HAP-1 (cell line): Measurements from ENCODE around the gene RASAL2.
"Not testable (repeated sequence)": the region's sequence is repeated elsewhere in the genome, so short reads cannot be mapped to it uniquely, and the experiment has no call there.

ENCODE experiments used
- DNase-seq, 2 experiments: peaks; one replicate each; pipeline ENCODE4 v3.0.0-alpha.2; 2016 to 2020; ENCODE audit warnings: low spot score in 2 of 2
- H3K27me3 ChIP-seq: fragments of 250-450 bp; sonication (Bioruptor Pico); 2 replicates; pipeline ENCODE4 v1.5.1; 2020; ENCODE audit warnings: low read depth, mild to moderate bottlenecking, moderate library complexity
- H3K36me3 ChIP-seq: fragments of 250-450 bp; sonication (Bioruptor Pico); replicated peaks from 2 replicates; pipeline ENCODE4 v1.5.1; 2020; ENCODE audit warnings: mild to moderate bottlenecking
- H3K4me1 ChIP-seq: fragments of 250-450 bp; sonication (Bioruptor Pico); 2 replicates; pipeline ENCODE4 v1.5.1; 2020; ENCODE audit warnings: mild to moderate bottlenecking
- H3K4me3 ChIP-seq: fragments of 250-450 bp; sonication (Bioruptor Pico); 2 replicates; pipeline ENCODE4 v1.5.1; 2020; ENCODE audit warnings: mild to moderate bottlenecking, moderate library complexity
- H3K9me3 ChIP-seq: fragments of 250-450 bp; sonication (Bioruptor Pico); 2 replicates; pipeline ENCODE4 v1.5.1; 2020; ENCODE audit warnings: mild to moderate bottlenecking, moderate library complexity
- in situ Hi-C: fragments of 300-500 bp; cut with MboI; formaldehyde crosslinking; loops from 3 replicates; pipeline ENCODE4 v1.14.3; 2020; ENCODE audit warnings: low sequenced_read_pairs, inconsistent platforms, mixed read lengths

The RASAL2 gene

GRCh38 chr1:178500936-178501554 is 407.1 kb downstream of the RASAL2 start:
- no peak for DNase-seq
- H3K4me3 ChIP-seq = no peak overlapping the region
- H3K27me3 ChIP-seq = no peaks in the 10 kb centered on the region
- no peaks in the 10 kb centered on the region for H3K36me3 ChIP-seq
- H3K9me3 ChIP-seq = no peaks in the 10 kb centered on the region
- H3K4me1 ChIP-seq = no peaks in the 10 kb centered on the region
- in situ Hi-C loops = no loop called here

- no peaks in the 10 kb centered on the region for H3K36me3 ChIP-seq
- DNase-seq = peak; percentile 52 to 91
- H3K9me3 ChIP-seq = no peaks in the 10 kb centered on the region
- no peak overlapping the region for H3K4me3 ChIP-seq
- H3K27me3 ChIP-seq = no peaks in the 10 kb centered on the region
- H3K4me1 ChIP-seq = no peaks in the 10 kb centered on the region
- in situ Hi-C loops = no loop called here
Observed at GRCh38 chr1:178501705-178502329, 407.9 kb downstream of the RASAL2 start.

GRCh38 chr1:178502330-178502714 is 408.4 kb downstream of the RASAL2 start:
- in situ Hi-C loops = no loop called here
- H3K4me1 ChIP-seq = no peaks in the 10 kb centered on the region
- DNase-seq = no peak
- no peaks in the 10 kb centered on the region for H3K36me3 ChIP-seq
- no peaks in the 10 kb centered on the region for H3K9me3 ChIP-seq
- no peaks in the 10 kb centered on the region for H3K27me3 ChIP-seq
- H3K4me3 ChIP-seq = no peak overlapping the region

- no peak for DNase-seq
- Histone ChIP-seq H3K4me3 (no peak overlapping the region), H3K4me1 (no peaks in the 10 kb centered on the region), H3K27me3 (no peaks in the 10 kb centered on the region), H3K9me3 (no peaks in the 10 kb centered on the region), H3K36me3 (no peaks in the 10 kb centered on the region)
- in situ Hi-C loops = no loop called here
Observed at GRCh38 chr1:178502856-178503255, 409.0 kb downstream of the RASAL2 start.

GRCh38 chr1:178503316-178503715 is 409.4 kb downstream of the RASAL2 start:
- H3K4me1 ChIP-seq, in situ Hi-C loops, H3K9me3 ChIP-seq, H3K4me3 ChIP-seq, H3K27me3 ChIP-seq, DNase-seq, H3K36me3 ChIP-seq: not testable (repeated sequence)

- Histone ChIP-seq H3K27me3 (no peaks in the 10 kb centered on the region), H3K36me3 (no peaks in the 10 kb centered on the region), H3K9me3 (no peaks in the 10 kb centered on the region), H3K4me1 (no peaks in the 10 kb centered on the region), H3K4me3 (no peak overlapping the region)
- in situ Hi-C loops = no loop called here
- DNase-seq = no peak
Observed at GRCh38 chr1:178503849-178504248, 409.9 kb downstream of the RASAL2 start.

GRCh38 chr1:178504286-178504685 is 410.4 kb downstream of the RASAL2 start:
- no peaks in the 10 kb centered on the region for H3K4me1 ChIP-seq
- no peaks in the 10 kb centered on the region for H3K36me3 ChIP-seq
- in situ Hi-C loops = no loop called here
- H3K4me3 ChIP-seq = no peak overlapping the region
- H3K9me3 ChIP-seq = no peaks in the 10 kb centered on the region
- H3K27me3 ChIP-seq = no peaks in the 10 kb centered on the region
- DNase-seq = no peak

- H3K36me3 ChIP-seq = no peaks in the 10 kb centered on the region
- no peaks in the 10 kb centered on the region for H3K9me3 ChIP-seq
- H3K27me3 ChIP-seq = no peaks in the 10 kb centered on the region
- in situ Hi-C loops = no loop called here
- H3K4me3 ChIP-seq = no peak overlapping the region
- H3K4me1 ChIP-seq = no peaks in the 10 kb centered on the region
- DNase-seq = no peak
Observed at GRCh38 chr1:178506177-178506576, 412.3 kb downstream of the RASAL2 start.

GRCh38 chr1:178506669-178507068 is 412.8 kb downstream of the RASAL2 start:
- Histone ChIP-seq H3K36me3 (no peaks in the 10 kb centered on the region), H3K4me1 (no peaks in the 10 kb centered on the region), H3K4me3 (no peak overlapping the region), H3K27me3 (no peaks in the 10 kb centered on the region), H3K9me3 (no peaks in the 10 kb centered on the region)
- in situ Hi-C loops = no loop called here
- no peak for DNase-seq

- no peaks in the 10 kb centered on the region for H3K27me3 ChIP-seq
- H3K36me3 ChIP-seq = no peaks in the 10 kb centered on the region
- no peaks in the 10 kb centered on the region for H3K9me3 ChIP-seq
- H3K4me1 ChIP-seq = no peaks in the 10 kb centered on the region
- no peak overlapping the region for H3K4me3 ChIP-seq
- in situ Hi-C loops = no loop called here
- DNase-seq = no peak
Observed at GRCh38 chr1:178509414-178510007, 415.6 kb downstream of the RASAL2 start.

- Histone ChIP-seq H3K4me1 (no peaks in the 10 kb centered on the region), H3K36me3 (no peaks in the 10 kb centered on the region), H3K4me3 (no peak overlapping the region), H3K27me3 (no peaks in the 10 kb centered on the region), H3K9me3 (no peaks in the 10 kb centered on the region)
- in situ Hi-C loops = no loop called here
- no peak for DNase-seq
Observed at GRCh38 chr1:178510155-178510554, 416.3 kb downstream of the RASAL2 start.

- H3K27me3 ChIP-seq = no peaks in the 10 kb centered on the region
- H3K4me1 ChIP-seq = no peaks in the 10 kb centered on the region
- no peaks in the 10 kb centered on the region for H3K9me3 ChIP-seq
- no peaks in the 10 kb centered on the region for H3K36me3 ChIP-seq
- in situ Hi-C loops = no loop called here
- no peak for DNase-seq
- no peak within 1 kb of the TSS for H3K4me3 ChIP-seq
Observed at GRCh38 chr1:178512566-178513277, 418.8 kb downstream of the RASAL2 start, which contains the start of gene TEX35. TEX35 (plus strand) TSS chr1:178513109; CDS start chr1:178513189, 80 bp downstream.

GRCh38 chr1:178513278-178513983 is 419.5 kb downstream of the RASAL2 start:
- in situ Hi-C loops = no loop called here
- Histone ChIP-seq H3K4me3 (no peak overlapping the region), H3K9me3 (no peaks in the 10 kb centered on the region), H3K4me1 (no peaks in the 10 kb centered on the region), H3K27me3 (no peaks in the 10 kb centered on the region), H3K36me3 (no peaks in the 10 kb centered on the region)
- DNase-seq = no peak
